H9 (cell line): ENCODE data around the gene GFY. TPM values are rescaled to one million over a fixed set of nuclear protein-coding genes. Genes with fewer than 3 reads are reported as not detected.

ENCODE experiments used
- DNase-seq: peaks from one replicate; pipeline ENCODE4 v3.0.0-alpha.2; 2017
- H2AFZ ChIP-seq: one replicate; pipeline ENCODE4 v1.6.1; 2013; ENCODE audit warnings: mild to moderate bottlenecking, low read length, control low read depth, moderate library complexity
- H2AK5ac ChIP-seq: 2 replicates; pipeline ENCODE4 v1.6.1; 2013; ENCODE audit warnings: low read length, control low read depth, mixed read lengths; ENCODE audit not compliant: insufficient read length
- H2BK120ac ChIP-seq: one replicate; pipeline ENCODE4 v1.6.1; 2013; ENCODE audit warnings: low read depth, mild to moderate bottlenecking, low read length, control low read depth, inconsistent platforms; ENCODE audit not compliant: poor library complexity, severe bottlenecking
- H2BK12ac ChIP-seq: 2 replicates; pipeline ENCODE4 v1.6.1; 2013; ENCODE audit warnings: low read length, control low read depth, mixed read lengths, low read depth; ENCODE audit not compliant: insufficient read length
- H2BK15ac ChIP-seq: 2 replicates; pipeline ENCODE4 v1.6.1; 2013; ENCODE audit warnings: low read depth, low read length, control low read depth
- H2BK20ac ChIP-seq: one replicate; pipeline ENCODE4 v1.6.1; 2013; ENCODE audit warnings: low read depth, mild to moderate bottlenecking, low read length, control low read depth, inconsistent platforms; ENCODE audit not compliant: poor library complexity, severe bottlenecking
- H2BK5ac ChIP-seq: 2 replicates; pipeline ENCODE4 v1.6.1; 2013; ENCODE audit warnings: low read length, control low read depth, mixed read lengths; ENCODE audit not compliant: insufficient read length
- H3K14ac ChIP-seq: 2 replicates; pipeline ENCODE4 v1.6.1; 2013; ENCODE audit warnings: low read length, control low read depth; ENCODE audit not compliant: insufficient read depth
- H3K18ac ChIP-seq: 2 replicates; pipeline ENCODE4 v1.6.1; 2013; ENCODE audit warnings: low read depth, mild to moderate bottlenecking, mixed read lengths, low read length, control low read depth; ENCODE audit not compliant: insufficient read length
- H3K23ac ChIP-seq: 2 replicates; pipeline ENCODE4 v1.6.1; 2013; ENCODE audit warnings: low read length, control low read depth, mixed read lengths, low read depth; ENCODE audit not compliant: insufficient read length
- H3K23me2 ChIP-seq: 2 replicates; pipeline ENCODE4 v1.6.1; 2013; ENCODE audit warnings: low read depth, mild to moderate bottlenecking, mixed read lengths, low read length, control low read depth; ENCODE audit not compliant: insufficient read length, poor library complexity, severe bottlenecking
- H3K27ac ChIP-seq: 2 replicates; pipeline ENCODE4 v1.5.1; 2013; ENCODE audit warnings: low read length, control low read depth, mixed read lengths, low read depth; ENCODE audit not compliant: insufficient read length
- H3K27me3 ChIP-seq: 2 replicates; pipeline ENCODE4 v1.6.1; 2013; ENCODE audit warnings: low read length, control low read depth, inconsistent platforms; ENCODE audit not compliant: insufficient read depth
- H3K4ac ChIP-seq: 2 replicates; pipeline ENCODE4 v1.6.1; 2013; ENCODE audit warnings: low read depth, mild to moderate bottlenecking, control low read depth, inconsistent platforms, low read length, moderate library complexity
- H3K4me1 ChIP-seq: 2 replicates; pipeline ENCODE4 v1.6.1; 2013; ENCODE audit warnings: low read length, control low read depth, inconsistent platforms; ENCODE audit not compliant: insufficient read depth
- H3K4me2 ChIP-seq: 2 replicates; pipeline ENCODE4 v1.6.1; 2013; ENCODE audit warnings: low read length, control low read depth, mixed read lengths; ENCODE audit not compliant: insufficient read length, insufficient read depth
- H3K56ac ChIP-seq: 2 replicates; pipeline ENCODE4 v1.6.1; 2013; ENCODE audit warnings: low read depth, mild to moderate bottlenecking, mixed read lengths, low read length, control low read depth; ENCODE audit not compliant: insufficient read length
- H3K79me1 ChIP-seq: 2 replicates; pipeline ENCODE4 v1.6.1; 2013; ENCODE audit warnings: low read depth, mild to moderate bottlenecking, moderate library complexity, low read length, control low read depth, inconsistent platforms; ENCODE audit not compliant: insufficient read depth, poor library complexity, severe bottlenecking
- H3K79me2 ChIP-seq: 2 replicates; pipeline ENCODE4 v1.6.1; 2013; ENCODE audit warnings: low read length, control low read depth, inconsistent platforms; ENCODE audit not compliant: insufficient read depth
- H3K9ac ChIP-seq: 2 replicates; pipeline ENCODE4 v1.6.1; 2013; ENCODE audit warnings: low read length, control low read depth, mixed read lengths; ENCODE audit not compliant: insufficient read length; ENCODE audit errors: extremely low read depth
- H3K9me3 ChIP-seq: one replicate; pipeline ENCODE4 v1.6.1; 2013; ENCODE audit warnings: low read depth, low read length, inconsistent platforms; ENCODE audit not compliant: control insufficient read depth
- H3T11ph ChIP-seq: one replicate; pipeline ENCODE4 v1.6.1; 2013; ENCODE audit warnings: mild to moderate bottlenecking, low read length, control low read depth, inconsistent platforms
- H4K20me1 ChIP-seq: one replicate; pipeline ENCODE4 v1.6.1; 2013; ENCODE audit not compliant: control insufficient read depth, insufficient read length, insufficient read depth
- H4K5ac ChIP-seq: 2 replicates; pipeline ENCODE4 v1.6.1; 2013; ENCODE audit warnings: low read depth, mild to moderate bottlenecking, mixed read lengths, low read length, control low read depth; ENCODE audit not compliant: insufficient read length
- H4K8ac ChIP-seq: replicated peaks from 2 replicates; pipeline ENCODE4 v1.6.1; 2013; ENCODE audit warnings: low read length, control low read depth, mixed read lengths, low read depth; ENCODE audit not compliant: insufficient read length
- H4K91ac ChIP-seq: 2 replicates; pipeline ENCODE4 v1.6.1; 2013; ENCODE audit warnings: low read depth, mild to moderate bottlenecking, moderate library complexity, mixed read lengths, low read length, control low read depth; ENCODE audit not compliant: insufficient read length
- H3K27ac Mint-ChIP-seq, 3 experiments: 2 replicates in 2 of 3; 3 replicates in 1 of 3; pipeline ENCODE4 v1.8.0; 2020 to 2021; ENCODE audit warnings: mixed read lengths in 3 of 3, mild to moderate bottlenecking in 1 of 3, moderate library complexity in 1 of 3
- H3K27me3 Mint-ChIP-seq: 2 replicates; pipeline ENCODE4 v1.8.0; 2021; ENCODE audit warnings: low read depth, mild to moderate bottlenecking, moderate library complexity, mixed read lengths
- H3K36me3 Mint-ChIP-seq, 3 experiments: 2 replicates in 2 of 3; 3 replicates in 1 of 3; pipeline ENCODE4 v1.8.0; 2020 to 2021; ENCODE audit warnings: low read depth in 3 of 3, mixed read lengths in 3 of 3; ENCODE audit not compliant: insufficient read depth in 1 of 3
- H3K4me1 Mint-ChIP-seq, 2 experiments: 2 replicates each; pipeline ENCODE4 v1.8.0; 2020; ENCODE audit warnings: mixed read lengths in 2 of 2
- H3K4me3 Mint-ChIP-seq, 2 experiments: 2 replicates in 1 of 2; 3 replicates in 1 of 2; pipeline ENCODE4 v1.8.0; 2020 to 2021; ENCODE audit warnings: mild to moderate bottlenecking in 2 of 2, mixed read lengths in 2 of 2, moderate library complexity in 1 of 2
- H3K9me3 Mint-ChIP-seq, 2 experiments: 2 replicates in 1 of 2; 3 replicates in 1 of 2; pipeline ENCODE4 v1.8.0; 2020; ENCODE audit warnings: mild to moderate bottlenecking in 2 of 2, mixed read lengths in 2 of 2, moderate library complexity in 1 of 2
- CTCF ChIP-seq: fragments of 200-600 bp; sonication (generic); conservative IDR thresholded peaks from 3 replicates; pipeline ENCODE4 v1.8.0; 2021; ENCODE audit warnings: antibody characterized with exemption, mild to moderate bottlenecking
- WGBS: extraction: QIAGEN DNeasy Blood & Tissue Kit; methylation state at CpG from one replicate; pipeline ENCODE4 v1.1.7; 2013; ENCODE audit warnings: missing lambda C conversion rate, low lambda C conversion rate, mixed read lengths; ENCODE audit not compliant: insufficient read length; ENCODE audit errors: extremely low coverage; 5-methylcytosine and 5-hydroxymethylcytosine counted together
- total RNA-seq: library from RNA; stranded (reverse); gene quantifications from 2 replicates; pipeline ENCODE4 v1.2.1, GENCODE V29; 2021

GFY gene
- total RNA-seq, 1 experiment from 2014 or later = 1.3 TPM

GRCh38 chr19:49415102-49415809 lies 9.9 kb upstream of the GFY start:
- Histone ChIP-seq H2BK15ac (no peak overlapping the region), H3K4me2 (no peak overlapping the region), H4K5ac (no peak overlapping the region), H3K9ac (no peak overlapping the region), H2BK5ac (no peak overlapping the region), H3K18ac (no peak overlapping the region), H2BK120ac (no peak overlapping the region), H3K56ac (no peak overlapping the region), H3K27ac (no peak overlapping the region), H3K23ac (no peak overlapping the region), H3K27me3 (no peaks in the 10 kb centered on the region), H3K9me3 (no peaks in the 10 kb centered on the region), H3K4ac (no peak overlapping the region), H3K79me1 (no peaks in the 10 kb centered on the region), H4K8ac (no peak overlapping the region), H2AFZ (no peak overlapping the region), H3K4me1 (no peaks in the 10 kb centered on the region), H4K20me1 (no peaks in the 10 kb centered on the region), H2BK12ac (no peak overlapping the region), H2AK5ac (no peak overlapping the region), H3K79me2 (no peaks in the 10 kb centered on the region), H2BK20ac (no peak overlapping the region), H3T11ph (no peak overlapping the region), H3K23me2 (peaks cover 5% of the 10 kb centered on the region), H4K91ac (no peak overlapping the region), H3K14ac (no peak overlapping the region)
- H3K4me3 Mint-ChIP-seq = no peak overlapping the region
- H3K36me3 Mint-ChIP-seq = no peaks in the 10 kb centered on the region; a peak in 1 of 7 replicates
- peak overlapping the region in 1 of 3 experiments; percentile 37; a peak in 2 of 7 replicates for H3K27ac Mint-ChIP-seq
- no peak for TF ChIP-seq CTCF
- H3K4me1 Mint-ChIP-seq = peaks cover 54 to 69% of the 10 kb centered on the region in 2 experiments
- H3K27me3 Mint-ChIP-seq = peaks cover 18% of the 10 kb centered on the region
- no CpG with 5 or more reads among the region's 15 CpGs for WGBS
- no peaks in the 10 kb centered on the region; a peak in 1 of 5 replicates for H3K9me3 Mint-ChIP-seq
- DNase-seq = no peak
